ENCODE results near the gene TOB2. TPM values are rescaled to one million over a fixed set of nuclear protein-coding genes. Genes with fewer than 3 reads are reported as not detected.

Gene TOB2
- total and polyA plus RNA-seq, 9 of the 15 experiments (the other 6 are each of a cell fraction or from before 2014, with no cell fraction given): 3.3 to 20.5 (median 7.3) TPM

- TF ChIP-seq MIER1 (IDR thresholded peaks at IDR 0.05; ENCODE audit: low read depth): no peak
- TF ChIP-seq ZNF695 (CRISPR knock-in tag; IDR thresholded peaks at IDR 0.05): no peak
- TF ChIP-seq ADNP (tag; IDR thresholded peaks at IDR 0.05): no peak
- TF ChIP-seq CBFA2T3 (IDR thresholded peaks at IDR 0.05): no peak
- TF ChIP-seq ZNF76 (CRISPR knock-in tag; IDR thresholded peaks at IDR 0.05; ENCODE audit: borderline replicate concordance): 0 out of 2 replicates have a peak, but pooled peaks have one; percentile 51
- TF ChIP-seq ZSCAN32 (CRISPR knock-in tag; IDR thresholded peaks at IDR 0.05): no peak
- TF ChIP-seq ZNF197 (CRISPR knock-in tag; IDR thresholded peaks at IDR 0.05; ENCODE audit: low read depth): no peak
- TF ChIP-seq FOS (IDR thresholded peaks at IDR 0.05; ENCODE audit: extremely low read depth, insufficient read length): no peak
- no peak for TF ChIP-seq IRF2 (CRISPR knock-in tag; IDR thresholded peaks at IDR 0.05)
- TF ChIP-seq SRF (CRISPR knock-in tag; IDR thresholded peaks at IDR 0.05): peak in 1 of 2 experiments; percentile 57; a peak in 1 of 4 replicates
- no peak for TF ChIP-seq PHB2 (IDR thresholded peaks at IDR 0.05; ENCODE audit: low read depth)
- 0 out of 2 replicates have a peak, but pooled peaks have one; percentile 14 for TF ChIP-seq AFF4 (CRISPR knock-in tag; IDR thresholded peaks at IDR 0.05)
- TF ChIP-seq SAFB2 (IDR thresholded peaks at IDR 0.05; ENCODE audit: borderline replicate concordance, low read depth, low read length, severe bottlenecking): no peak
- no peak for TF ChIP-seq ZNF507 (tag; conservative IDR thresholded peaks at IDR 0.05)
- TF ChIP-seq SIRT6 (IDR thresholded peaks at IDR 0.05; ENCODE audit: low read depth, low read length): no peak
- TF ChIP-seq NFIX (CRISPR knock-in tag; IDR thresholded peaks at IDR 0.05; ENCODE audit: low read depth): no peak
- 0 out of 2 replicates have a peak, but pooled peaks have one; percentile 24 for TF ChIP-seq ZNF384 (IDR thresholded peaks at IDR 0.05; ENCODE audit: low read depth, low read length)
- TF ChIP-seq TRIM25 (IDR thresholded peaks at IDR 0.05; ENCODE audit: borderline replicate concordance): no peak
These were observed at the start of gene TOB2 (continued) for GRCh38 chr22:41446639-41447434.

Measured in K562 (cell line).